Ramos (cell line): ENCODE data around the gene SPATA24.
"Not testable (repeated sequence)": the region's sequence is repeated elsewhere in the genome, so short reads cannot be mapped to it uniquely, and the experiment has no call there.

Source experiments
- in situ Hi-C: fragments of 300-500 bp; cut with MboI; formaldehyde crosslinking; loops from one replicate; pipeline ENCODE4 v1.14.3; 2022; ENCODE audit warnings: low sequenced_read_pairs; ENCODE audit not compliant: unreplicated experiment

SPATA24 gene, protein sequence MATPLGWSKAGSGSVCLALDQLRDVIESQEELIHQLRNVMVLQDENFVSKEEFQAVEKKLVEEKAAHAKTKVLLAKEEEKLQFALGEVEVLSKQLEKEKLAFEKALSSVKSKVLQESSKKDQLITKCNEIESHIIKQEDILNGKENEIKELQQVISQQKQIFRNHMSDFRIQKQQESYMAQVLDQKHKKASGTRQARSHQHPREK

DNA sequence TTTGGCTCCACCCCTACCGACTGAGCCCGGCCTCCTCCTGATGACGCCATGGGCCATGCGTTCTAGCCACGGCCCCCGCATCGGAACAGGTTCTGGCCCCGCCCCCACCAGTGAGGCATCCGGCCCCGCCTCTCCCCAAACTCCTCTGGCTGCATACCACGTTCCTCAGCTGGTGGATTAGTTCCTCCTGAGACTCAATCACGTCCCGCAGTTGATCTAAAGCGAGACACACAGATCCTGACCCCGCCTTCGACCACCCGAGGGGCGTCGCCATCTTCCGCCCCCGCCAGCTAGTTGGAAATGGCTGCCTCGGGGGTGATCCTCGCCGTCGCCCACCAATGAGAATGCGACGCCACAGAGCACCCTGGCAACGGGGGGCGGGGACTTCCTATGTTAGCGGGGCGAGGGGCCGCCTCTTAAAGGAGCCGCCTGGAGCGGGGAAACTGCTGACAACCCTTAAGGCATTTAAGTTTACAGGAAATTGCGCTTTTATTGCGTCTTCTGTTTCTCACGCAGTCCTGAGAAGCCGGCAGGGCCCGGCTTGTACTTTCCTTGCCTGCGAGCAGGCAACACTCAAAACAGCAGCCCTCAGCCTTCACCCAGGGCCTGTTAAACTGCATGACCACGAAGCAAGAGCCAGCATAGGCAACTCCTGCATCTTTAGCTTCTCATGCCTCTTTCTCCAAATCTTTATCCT is at the start of gene SPATA24:
Gene SPATA24, minus strand, starts transcription at position 303 of the 697 bp plus-strand sequence. Its CDS starts 29 bp downstream, at position 274.
- in situ Hi-C loops: no loop called here

GRCh38 chr5:139451878-139452660 is 48.2 kb upstream of the SPATA24 start:
- in situ Hi-C loops: no loop called here

GRCh38 chr5:139451176-139451575 is 47.3 kb upstream of the SPATA24 start:
- in situ Hi-C loops: no loop called here

- in situ Hi-C loops: no loop called here
Measured at GRCh38 chr5:139446956-139447779, 43.3 kb upstream of the SPATA24 start.

GRCh38 chr5:139445325-139446170 is 41.7 kb upstream of the SPATA24 start:
- in situ Hi-C loops: no loop called here

DNA sequence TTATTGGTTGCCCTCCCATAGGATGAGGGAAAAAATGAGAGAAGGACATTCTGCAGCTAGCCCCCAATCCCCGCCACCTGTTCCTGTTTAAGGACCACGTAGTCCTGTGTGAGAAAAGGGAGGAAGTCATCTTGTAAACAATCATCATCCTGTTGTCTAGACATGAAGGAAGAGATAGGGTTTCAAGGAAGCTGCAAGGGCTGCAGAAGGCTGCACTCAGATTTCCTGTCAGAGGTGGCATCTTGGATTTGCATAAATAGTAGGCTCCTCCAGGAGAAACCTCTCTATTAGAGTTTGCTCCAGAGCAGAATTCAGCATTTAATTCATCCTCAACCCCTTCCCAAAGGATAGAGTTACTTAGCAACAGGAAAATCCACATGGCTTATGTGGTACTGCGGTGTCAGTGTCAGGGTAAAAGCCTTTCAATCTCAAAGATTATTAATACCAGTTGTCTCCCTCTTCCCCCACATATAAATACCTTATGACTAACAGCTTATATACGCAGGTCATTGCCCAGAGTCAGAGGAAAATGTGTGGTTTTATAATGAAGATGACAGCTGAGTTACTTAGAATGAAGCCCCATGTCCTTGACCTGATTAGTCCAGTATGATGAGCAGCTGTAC is 40.1 kb upstream of the SPATA24 start:
- in situ Hi-C loops: no loop called here

DNA sequence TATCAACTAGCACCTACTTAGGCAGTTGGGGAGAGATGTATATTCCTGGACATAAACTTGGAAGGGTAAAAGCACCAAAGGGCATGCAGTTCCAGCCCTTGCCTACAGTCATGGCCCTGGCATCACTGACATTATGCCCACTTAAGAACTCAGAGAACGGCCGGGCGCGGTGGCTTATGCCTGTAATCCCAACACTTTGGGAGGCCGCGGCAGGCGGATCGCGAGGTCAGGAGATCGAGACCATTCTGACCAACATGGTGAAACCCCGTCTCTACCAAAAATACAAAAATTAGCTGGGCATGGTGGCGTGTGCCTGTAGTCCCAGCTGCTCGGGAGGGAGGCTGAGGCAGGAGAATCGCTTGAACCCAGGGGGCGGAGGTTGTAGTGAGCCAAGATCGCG is 36.5 kb upstream of the SPATA24 start:
- in situ Hi-C loops: not testable (repeated sequence)

GRCh38 chr5:139439013-139439903 is 35.4 kb upstream of the SPATA24 start, which contains the start of gene DNAJC18:
Gene DNAJC18 (minus strand): TSS chr5:139439525. CDS start chr5:139439445, 80 bp downstream.
- in situ Hi-C loops: no loop called here

DNA sequence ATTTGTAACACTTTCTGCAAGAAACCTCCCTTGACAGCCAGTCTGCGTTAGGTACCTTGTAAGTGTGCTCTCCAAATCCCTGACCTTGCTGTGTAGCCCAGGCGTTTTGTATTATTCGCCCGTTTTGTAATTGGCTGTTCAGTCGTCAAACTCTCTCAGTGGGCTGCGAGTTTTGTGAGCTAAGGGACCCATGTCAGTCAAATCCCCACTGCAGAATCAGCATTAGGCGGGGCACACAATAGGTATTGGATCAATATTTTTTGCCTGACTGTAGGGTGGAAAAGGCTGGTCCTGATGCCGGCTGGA is 34.8 kb upstream of the SPATA24 start:
- in situ Hi-C loops: no loop called here

DNA sequence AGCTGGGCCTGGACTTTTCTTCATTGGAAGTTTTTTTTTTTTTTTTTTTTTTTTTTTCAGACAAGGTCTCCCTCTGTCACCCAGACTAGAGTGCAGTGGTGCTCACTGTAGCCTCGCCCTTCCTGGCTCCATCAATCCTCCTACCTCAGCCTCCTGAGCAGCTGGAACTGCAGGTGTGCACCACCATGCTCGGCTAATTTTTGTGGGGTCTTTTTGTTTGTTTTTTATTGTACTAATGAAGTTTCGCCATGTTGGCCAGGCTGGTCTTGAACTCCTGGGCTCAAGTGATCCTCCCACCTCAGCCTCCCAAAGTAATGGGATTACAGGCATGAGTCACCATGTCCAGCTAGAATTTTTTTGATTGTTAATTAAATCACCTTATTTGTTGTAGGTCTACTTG is 31.8 kb upstream of the SPATA24 start:
- in situ Hi-C loops: no loop called here

GRCh38 chr5:139431706-139432105 is 27.8 kb upstream of the SPATA24 start:
- in situ Hi-C loops: no loop called here

GRCh38 chr5:139430015-139430414 is 26.1 kb upstream of the SPATA24 start:
- in situ Hi-C loops: no loop called here

GRCh38 chr5:139426203-139426885 is 22.5 kb upstream of the SPATA24 start:
- in situ Hi-C loops: loop anchor here (5.0 to 10.0 kb wide), 2 partner anchors 91 to 338 kb away; no protein-coding TSS in a partner anchor

- in situ Hi-C loops: loop anchor here (5.0 to 10.0 kb wide), 2 partner anchors 92 to 339 kb away; no protein-coding TSS in a partner anchor
Measured at GRCh38 chr5:139425497-139425896, 21.6 kb upstream of the SPATA24 start.

DNA sequence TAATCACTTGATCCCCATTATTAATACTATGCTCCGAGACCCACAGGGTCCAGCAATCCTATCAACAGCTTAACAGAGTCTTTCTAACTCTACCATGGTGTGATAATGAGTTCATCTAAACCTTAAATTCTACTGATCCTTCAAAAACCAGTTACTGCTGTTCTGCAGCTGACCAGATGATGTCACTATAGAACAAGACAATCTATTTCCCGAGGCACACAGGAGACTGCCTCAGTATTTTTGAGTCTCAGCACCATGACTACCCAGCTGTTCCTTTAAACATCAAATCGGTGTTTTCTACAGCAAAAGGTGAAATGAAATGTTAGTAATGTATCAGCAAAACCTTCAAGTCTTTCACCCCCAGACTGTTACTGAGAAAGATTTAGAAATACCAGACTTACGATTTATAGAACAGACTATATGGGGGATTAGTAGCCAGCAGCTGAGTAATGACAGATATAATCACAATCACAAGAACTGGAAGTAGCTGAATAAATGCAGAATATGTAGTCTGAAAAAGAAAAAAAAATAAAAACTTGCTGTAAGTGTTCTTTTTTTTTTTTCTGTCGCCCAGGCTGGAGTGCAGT is 18.5 kb upstream of the SPATA24 start:
- in situ Hi-C loops: loop anchor here (10.0 kb wide), 1 partner anchor 342 kb away; no protein-coding TSS in a partner anchor

GRCh38 chr5:139419226-139420192 is 15.6 kb upstream of the SPATA24 start:
- in situ Hi-C loops: loop anchor here (10.0 kb wide), 1 partner anchor 345 kb away; no protein-coding TSS in a partner anchor
